Calu3 (cell line): Measurements from ENCODE around the gene AXDND1. TPM values are rescaled to one million over a fixed set of nuclear protein-coding genes. Genes with fewer than 3 reads are reported as not detected.
"Not testable (repeated sequence)": the region's sequence is repeated elsewhere in the genome, so short reads cannot be mapped to it uniquely, and the experiment has no call there.

Experiments
- BruUV-seq: library from RNA; stranded (reverse); fragments of 400-500 nt; replicated peaks from 2 replicates; lab custom pipeline; 2021; lab: Mats Ljungman, UMichigan
- CTCF ChIA-PET: fragments of 300-600 bp; sonication (Branson Sonifier 250); formaldehyde crosslinking; loops from one replicate; lab custom pipeline; 2022; ENCODE audit warnings: antibody characterized with exemption; lab: Charles Lee
- DNase-seq: peaks from one replicate; pipeline ENCODE4 v3.0.0; 2022
- H3K27ac Mint-ChIP-seq: one replicate; pipeline ENCODE4 v1.8.0; 2022; ENCODE audit warnings: mixed read lengths; ENCODE audit not compliant: unreplicated experiment
- H3K27me3 Mint-ChIP-seq: one replicate; pipeline ENCODE4 v1.8.0; 2022; ENCODE audit warnings: mixed read lengths; ENCODE audit not compliant: unreplicated experiment
- H3K36me3 Mint-ChIP-seq: one replicate; pipeline ENCODE4 v1.8.0; 2022; ENCODE audit warnings: mild to moderate bottlenecking, moderate library complexity, mixed read lengths; ENCODE audit not compliant: insufficient read depth, unreplicated experiment
- H3K4me1 Mint-ChIP-seq: one replicate; pipeline ENCODE4 v1.8.0; 2022; ENCODE audit warnings: mild to moderate bottlenecking, low read depth, mixed read lengths; ENCODE audit not compliant: unreplicated experiment
- H3K4me3 Mint-ChIP-seq: one replicate; pipeline ENCODE4 v1.8.0; 2022; ENCODE audit warnings: mild to moderate bottlenecking, low read depth, moderate library complexity, mixed read lengths; ENCODE audit not compliant: unreplicated experiment
- H3K9me3 Mint-ChIP-seq: one replicate; pipeline ENCODE4 v1.8.0; 2022; ENCODE audit warnings: low read depth, mixed read lengths; ENCODE audit not compliant: unreplicated experiment
- intact Hi-C: fragments of 100-400 bp; cut with micrococcal nuclease; formaldehyde crosslinking; loops from one replicate; pipeline ENCODE4 v1.10.0; 2022; ENCODE audit not compliant: unreplicated experiment
- total RNA-seq: library from RNA; stranded (reverse); gene quantifications from 2 replicates; pipeline ENCODE4 v1.2.3, GENCODE V29; 2022
- TF ChIP-seq, protein P1 (sequence below): fragments of 200-600 bp; IDR thresholded peaks from one replicate; pipeline ENCODE4 v1.8.0; 2022; ENCODE audit warnings: antibody characterized with exemption; ENCODE audit not compliant: unreplicated experiment

The AXDND1 gene
- total RNA-seq, 1 experiment from 2014 or later = 0.50 TPM

DNA sequence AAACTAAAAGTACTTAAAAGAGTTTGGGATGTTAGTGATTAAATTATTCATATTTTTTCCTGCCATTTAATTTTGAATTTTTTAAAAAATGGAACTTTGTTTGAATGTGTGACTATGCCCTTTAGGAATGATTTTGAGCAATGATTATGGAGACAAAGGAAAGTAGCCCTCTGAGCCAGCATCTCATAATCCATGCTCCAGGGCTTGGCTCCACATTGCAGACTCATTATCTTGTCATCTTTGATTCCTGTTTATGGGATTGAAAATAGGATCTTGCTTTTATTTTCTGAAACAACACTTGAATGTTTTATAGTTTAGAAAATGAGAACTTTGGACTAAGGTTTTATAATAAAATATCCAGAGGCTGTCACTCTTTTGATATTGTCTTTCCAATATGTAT lies 14.5 kb downstream of the AXDND1 start:
- CTCF ChIA-PET = no interaction called here
- BruUV-seq = no TSS peak
- H3K36me3 Mint-ChIP-seq = no peaks in the 10 kb centered on the region

DNA sequence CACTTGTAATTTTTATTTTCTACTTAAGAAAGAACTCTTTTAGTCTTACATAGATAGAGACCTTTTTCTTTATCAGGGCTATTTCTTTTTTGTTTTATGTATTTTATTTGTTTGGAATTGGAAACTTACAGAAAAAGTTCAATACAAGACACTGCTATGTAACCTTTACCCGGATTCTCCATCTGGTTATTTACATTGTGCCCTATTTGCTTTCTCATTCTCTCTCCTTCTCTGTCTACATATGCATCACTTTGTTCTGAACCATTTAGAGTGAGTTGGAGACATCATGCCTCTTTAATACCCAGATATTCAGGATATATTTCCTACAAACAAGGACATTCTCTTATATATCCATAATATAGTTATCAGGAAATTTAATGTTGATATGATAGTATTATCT lies 18.3 kb downstream of the AXDND1 start:
- Mint-ChIP-seq H3K27me3 (no peaks in the 10 kb centered on the region), H3K4me3 (no peak overlapping the region), H3K9me3 (no peaks in the 10 kb centered on the region), H3K36me3 (no peaks in the 10 kb centered on the region), H3K4me1 (no peaks in the 10 kb centered on the region), H3K27ac (no peak overlapping the region)
- TF ChIP-seq, protein P1, sequence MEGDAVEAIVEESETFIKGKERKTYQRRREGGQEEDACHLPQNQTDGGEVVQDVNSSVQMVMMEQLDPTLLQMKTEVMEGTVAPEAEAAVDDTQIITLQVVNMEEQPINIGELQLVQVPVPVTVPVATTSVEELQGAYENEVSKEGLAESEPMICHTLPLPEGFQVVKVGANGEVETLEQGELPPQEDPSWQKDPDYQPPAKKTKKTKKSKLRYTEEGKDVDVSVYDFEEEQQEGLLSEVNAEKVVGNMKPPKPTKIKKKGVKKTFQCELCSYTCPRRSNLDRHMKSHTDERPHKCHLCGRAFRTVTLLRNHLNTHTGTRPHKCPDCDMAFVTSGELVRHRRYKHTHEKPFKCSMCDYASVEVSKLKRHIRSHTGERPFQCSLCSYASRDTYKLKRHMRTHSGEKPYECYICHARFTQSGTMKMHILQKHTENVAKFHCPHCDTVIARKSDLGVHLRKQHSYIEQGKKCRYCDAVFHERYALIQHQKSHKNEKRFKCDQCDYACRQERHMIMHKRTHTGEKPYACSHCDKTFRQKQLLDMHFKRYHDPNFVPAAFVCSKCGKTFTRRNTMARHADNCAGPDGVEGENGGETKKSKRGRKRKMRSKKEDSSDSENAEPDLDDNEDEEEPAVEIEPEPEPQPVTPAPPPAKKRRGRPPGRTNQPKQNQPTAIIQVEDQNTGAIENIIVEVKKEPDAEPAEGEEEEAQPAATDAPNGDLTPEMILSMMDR = no peak
- CTCF ChIA-PET = interaction anchor here (0.7 kb wide), 1 partner anchor 19 kb away, joined by 5 read pairs; no protein-coding TSS in a partner anchor
- BruUV-seq = no TSS peak
- intact Hi-C loops = no loop called here
- no peak for DNase-seq

More for the DNA sequence above, 14.5 kb downstream of the AXDND1 start:
- TF ChIP-seq, protein P1 = no peak
- no peaks in the 10 kb centered on the region for H3K27me3 Mint-ChIP-seq
- H3K4me1 Mint-ChIP-seq = no peaks in the 10 kb centered on the region
- no peak for DNase-seq
- no peak overlapping the region for H3K27ac Mint-ChIP-seq
- intact Hi-C loops = no loop called here
- no peaks in the 10 kb centered on the region for H3K9me3 Mint-ChIP-seq
- no peak overlapping the region for H3K4me3 Mint-ChIP-seq

DNA sequence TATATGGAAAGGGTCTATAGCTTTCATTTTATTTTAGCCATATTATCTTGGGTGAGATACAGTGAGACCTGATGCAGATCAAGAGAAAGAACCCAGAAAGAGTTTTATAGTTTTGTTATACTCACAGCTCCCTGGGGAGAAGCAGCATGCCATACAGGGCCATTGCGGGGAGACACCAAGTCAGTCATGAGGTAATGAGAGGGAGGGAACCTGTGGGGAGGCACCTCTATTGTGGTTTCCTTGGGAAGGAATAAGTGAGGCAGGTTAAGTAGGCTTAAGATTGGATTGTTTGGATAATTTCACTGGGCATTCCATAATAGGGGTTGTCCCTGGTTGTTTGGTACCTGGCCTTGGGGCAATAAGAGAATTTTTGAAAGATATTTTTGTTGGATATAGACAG lies 19.7 kb downstream of the AXDND1 start:
- DNase-seq = no peak
- CTCF ChIA-PET = no interaction called here
- TF ChIP-seq, protein P1 = no peak
- no peaks in the 10 kb centered on the region for H3K27me3 Mint-ChIP-seq
- intact Hi-C loops = no loop called here
- no peak overlapping the region for H3K27ac Mint-ChIP-seq
- no peaks in the 10 kb centered on the region for H3K36me3 Mint-ChIP-seq
- BruUV-seq = no TSS peak
- H3K4me1 Mint-ChIP-seq = no peaks in the 10 kb centered on the region
- no peak overlapping the region for H3K4me3 Mint-ChIP-seq
- H3K9me3 Mint-ChIP-seq = no peaks in the 10 kb centered on the region

DNA sequence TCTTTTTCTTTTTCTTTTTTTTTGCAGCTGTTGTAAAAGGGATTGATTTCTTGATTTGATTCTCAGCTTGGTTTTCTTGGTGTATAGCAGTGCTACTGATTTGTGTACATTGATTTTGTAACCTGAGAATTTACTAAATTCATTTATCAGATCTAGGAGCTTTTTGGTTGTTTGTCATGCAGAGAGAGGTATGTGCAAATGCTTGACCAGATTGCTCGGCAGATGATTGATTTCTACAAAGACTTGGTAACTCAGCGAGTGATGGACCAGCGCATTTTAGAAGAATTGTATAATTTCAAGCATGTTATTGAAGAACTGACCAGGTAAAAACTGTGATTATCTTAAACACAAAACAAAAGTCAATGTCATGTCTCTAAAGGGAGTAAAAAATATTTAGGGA lies 27.9 kb downstream of the AXDND1 start:
- BruUV-seq = no TSS peak
- DNase-seq = no peak
- peaks cover 15% of the 10 kb centered on the region for H3K9me3 Mint-ChIP-seq
- no peaks in the 10 kb centered on the region for H3K36me3 Mint-ChIP-seq
- no peak overlapping the region for H3K27ac Mint-ChIP-seq
- H3K27me3 Mint-ChIP-seq = peaks cover 15% of the 10 kb centered on the region
- CTCF ChIA-PET = no interaction called here
- H3K4me3 Mint-ChIP-seq = no peak overlapping the region
- TF ChIP-seq, protein P1 = no peak
- H3K4me1 Mint-ChIP-seq = no peaks in the 10 kb centered on the region
- intact Hi-C loops = no loop called here

DNA sequence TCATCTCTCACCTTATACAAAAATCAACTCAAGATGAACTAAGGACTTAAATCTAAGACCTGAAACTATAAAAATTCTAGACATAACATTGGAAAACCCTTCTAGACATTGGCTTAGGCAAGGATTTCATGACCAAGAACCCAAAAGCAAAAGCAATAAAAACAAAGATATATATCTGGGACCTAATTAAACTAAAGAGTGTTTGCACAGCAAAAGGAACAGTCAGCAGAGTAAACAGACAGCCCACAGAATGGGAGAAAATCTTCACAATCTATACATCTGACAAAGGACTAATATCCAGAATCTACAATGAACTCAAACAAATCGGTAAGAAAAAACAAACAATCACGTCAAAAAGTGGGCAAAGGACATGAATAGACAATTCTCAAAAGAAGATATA lies 33.6 kb downstream of the AXDND1 start:
- CTCF ChIA-PET, intact Hi-C loops, BruUV-seq, H3K4me3 Mint-ChIP-seq, H3K9me3 Mint-ChIP-seq, H3K36me3 Mint-ChIP-seq, H3K27ac Mint-ChIP-seq, DNase-seq, H3K4me1 Mint-ChIP-seq: not testable (repeated sequence)
- peaks cover 21% of the 10 kb centered on the region for H3K27me3 Mint-ChIP-seq

DNA sequence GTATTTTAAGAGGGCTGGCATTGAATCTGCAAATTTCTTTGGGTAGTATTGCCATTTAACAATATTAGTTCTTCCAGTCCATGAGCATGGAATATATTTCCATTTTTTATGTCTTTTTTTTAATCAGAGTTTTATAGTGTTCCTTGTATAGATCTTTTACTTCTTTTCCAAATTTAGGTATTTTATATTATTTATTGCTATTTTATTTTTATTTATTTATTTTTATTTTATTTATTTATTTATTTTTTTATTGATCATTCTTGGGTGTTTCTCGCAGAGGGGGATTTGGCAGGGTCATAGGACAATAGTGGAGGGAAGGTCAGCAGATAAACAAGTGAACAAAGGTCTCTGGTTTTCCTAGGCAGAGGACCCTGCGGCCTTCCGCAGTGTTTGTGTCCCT lies 52.0 kb downstream of the AXDND1 start:
- BruUV-seq, CTCF ChIA-PET, H3K4me1 Mint-ChIP-seq, H3K27ac Mint-ChIP-seq, DNase-seq, H3K4me3 Mint-ChIP-seq, intact Hi-C loops, H3K36me3 Mint-ChIP-seq, H3K9me3 Mint-ChIP-seq: not testable (repeated sequence)
- H3K27me3 Mint-ChIP-seq = peaks cover 18% of the 10 kb centered on the region

DNA sequence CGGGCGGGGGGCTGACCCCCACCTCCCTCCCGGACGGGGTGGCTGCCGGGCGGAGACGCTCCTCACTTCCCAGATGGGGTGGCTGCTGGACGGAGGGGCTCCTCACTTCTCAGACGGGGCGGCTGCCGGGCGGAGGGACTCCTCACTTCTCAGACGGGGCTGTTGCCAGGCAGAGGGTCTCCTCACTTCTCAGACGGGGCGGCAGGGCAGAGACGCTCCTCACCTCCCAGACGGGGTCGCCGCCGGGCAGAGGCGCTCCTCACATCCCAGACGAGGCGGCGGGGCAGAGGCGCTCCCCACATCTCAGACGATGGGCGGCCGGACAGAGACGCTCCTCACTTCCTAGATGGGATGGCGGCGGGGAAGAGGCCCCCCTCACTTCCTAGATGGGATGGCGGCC lies 52.9 kb downstream of the AXDND1 start:
- DNase-seq, intact Hi-C loops, CTCF ChIA-PET, H3K27ac Mint-ChIP-seq, H3K9me3 Mint-ChIP-seq, H3K4me3 Mint-ChIP-seq, H3K36me3 Mint-ChIP-seq, H3K4me1 Mint-ChIP-seq, BruUV-seq: not testable (repeated sequence)
- peaks cover 18% of the 10 kb centered on the region for H3K27me3 Mint-ChIP-seq
